ENCODE measurements around the gene DHRS7.

DNA sequence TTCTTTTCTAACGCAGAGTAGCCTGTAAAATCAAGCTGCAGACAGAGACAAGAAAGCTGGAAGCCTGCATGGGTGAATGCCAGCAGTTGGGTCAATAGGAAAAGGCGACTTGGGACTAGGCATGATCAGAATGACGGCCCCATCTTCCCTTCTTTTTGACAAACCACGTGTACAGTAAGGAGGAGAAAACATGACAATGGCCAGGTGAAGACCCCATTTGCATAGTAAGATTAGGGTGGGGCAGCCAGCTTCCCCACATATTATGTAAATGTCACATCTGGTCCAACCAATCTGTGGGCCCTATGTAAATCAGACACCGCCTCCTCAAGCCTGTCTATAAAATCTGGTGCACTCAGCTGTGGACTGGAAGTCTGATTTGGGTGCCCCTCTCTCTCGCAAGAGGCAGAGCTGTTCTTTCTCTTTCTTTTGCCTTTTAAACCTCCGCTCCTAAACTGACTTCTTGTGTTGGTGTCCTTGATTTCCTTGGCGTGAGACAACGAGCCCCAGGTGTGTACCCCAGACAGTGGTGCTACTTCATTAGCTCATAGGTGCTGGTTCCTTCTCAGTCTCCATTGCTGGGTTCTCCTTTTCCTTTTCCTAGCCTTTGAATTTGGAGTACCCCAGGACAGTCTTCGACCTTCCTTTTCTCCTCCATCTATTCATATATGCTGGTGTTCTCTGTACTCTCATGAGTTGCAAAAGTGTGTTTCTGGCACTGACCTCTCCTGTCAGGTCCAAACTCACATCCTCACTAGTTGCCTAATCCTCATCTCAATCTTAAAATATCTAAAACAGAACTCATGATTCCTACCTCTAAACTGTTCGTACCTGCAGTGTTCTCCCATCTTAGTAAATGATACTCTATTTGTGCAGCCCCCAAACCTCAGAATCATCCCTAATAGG is 9.4 kb upstream of the DHRS7 start:
- TF ChIP-seq, protein P1, sequence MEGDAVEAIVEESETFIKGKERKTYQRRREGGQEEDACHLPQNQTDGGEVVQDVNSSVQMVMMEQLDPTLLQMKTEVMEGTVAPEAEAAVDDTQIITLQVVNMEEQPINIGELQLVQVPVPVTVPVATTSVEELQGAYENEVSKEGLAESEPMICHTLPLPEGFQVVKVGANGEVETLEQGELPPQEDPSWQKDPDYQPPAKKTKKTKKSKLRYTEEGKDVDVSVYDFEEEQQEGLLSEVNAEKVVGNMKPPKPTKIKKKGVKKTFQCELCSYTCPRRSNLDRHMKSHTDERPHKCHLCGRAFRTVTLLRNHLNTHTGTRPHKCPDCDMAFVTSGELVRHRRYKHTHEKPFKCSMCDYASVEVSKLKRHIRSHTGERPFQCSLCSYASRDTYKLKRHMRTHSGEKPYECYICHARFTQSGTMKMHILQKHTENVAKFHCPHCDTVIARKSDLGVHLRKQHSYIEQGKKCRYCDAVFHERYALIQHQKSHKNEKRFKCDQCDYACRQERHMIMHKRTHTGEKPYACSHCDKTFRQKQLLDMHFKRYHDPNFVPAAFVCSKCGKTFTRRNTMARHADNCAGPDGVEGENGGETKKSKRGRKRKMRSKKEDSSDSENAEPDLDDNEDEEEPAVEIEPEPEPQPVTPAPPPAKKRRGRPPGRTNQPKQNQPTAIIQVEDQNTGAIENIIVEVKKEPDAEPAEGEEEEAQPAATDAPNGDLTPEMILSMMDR (conservative IDR thresholded peaks at IDR 0.05; ENCODE audit: low read length), result no peak
- TF ChIP-seq EZH2phosphoT487 (IDR thresholded peaks at IDR 0.05; ENCODE audit: borderline replicate concordance), result no peak
